PC-9 (cell line): Measurements from ENCODE around the gene NIPSNAP3A. TPM values are rescaled to one million over a fixed set of nuclear protein-coding genes. Genes with fewer than 3 reads are reported as not detected.

Experiments
- BruUV-seq: library from RNA; stranded (reverse); fragments of 400-500 nt; replicated peaks from 2 replicates; lab custom pipeline; 2021; lab: Mats Ljungman, UMichigan
- CTCF ChIA-PET: fragments of 300-600 bp; sonication (Branson Sonifier 250); formaldehyde crosslinking; loops from one replicate; lab custom pipeline; 2022; ENCODE audit warnings: antibody characterized with exemption; lab: Charles Lee
- POLR2A ChIA-PET: fragments of 300-600 bp; sonication (Branson Sonifier 250); formaldehyde crosslinking; loops from one replicate; lab custom pipeline; 2022; ENCODE audit warnings: antibody characterized with exemption; ENCODE audit not compliant: unreplicated experiment; lab: Charles Lee
- DNase-seq, 2 experiments: peaks; one replicate each; pipeline versions ENCODE4 v3.0.0 to v3.0.0-alpha.2; 2015 to 2022; ENCODE audit warnings: mixed read lengths in 1 of 2
- H2AFZ ChIP-seq: fragments of 200-600 bp; sonication (generic); 2 replicates; pipeline ENCODE4 v1.8.1; 2017; ENCODE audit warnings: antibody characterized with exemption
- H3F3A ChIP-seq: fragments of 200-600 bp; sonication (generic); 2 replicates; pipeline ENCODE4 v1.8.1; 2017; ENCODE audit warnings: antibody characterized with exemption, mild to moderate bottlenecking, low read depth; ENCODE audit not compliant: insufficient read depth
- H3K27ac ChIP-seq: fragments of 200-600 bp; sonication (generic); 2 replicates; pipeline ENCODE4 v1.6.1; 2016; ENCODE audit warnings: mixed run types
- H3K27me3 ChIP-seq: fragments of 200-600 bp; sonication (generic); 2 replicates; pipeline ENCODE4 v1.6.1; 2016; ENCODE audit warnings: low read depth, mixed run types; ENCODE audit not compliant: insufficient read depth
- H3K36me3 ChIP-seq: fragments of 200-600 bp; sonication (generic); 2 replicates; pipeline ENCODE4 v1.6.1; 2016; ENCODE audit warnings: low read depth, mixed run types
- H3K4me1 ChIP-seq: fragments of 200-600 bp; sonication (generic); replicated peaks from 2 replicates; pipeline ENCODE4 v1.6.1; 2016; ENCODE audit warnings: mixed run types; ENCODE audit not compliant: insufficient read depth
- H3K4me2 ChIP-seq: fragments of 200-600 bp; sonication (generic); 2 replicates; pipeline ENCODE4 v1.6.1; 2017; ENCODE audit warnings: mixed run types
- H3K4me3 ChIP-seq: fragments of 200-600 bp; sonication (generic); 2 replicates; pipeline ENCODE4 v1.6.1; 2016; ENCODE audit warnings: mixed run types
- H3K79me2 ChIP-seq: fragments of 200-600 bp; sonication (generic); 2 replicates; pipeline ENCODE4 v1.6.1; 2017; ENCODE audit warnings: low read depth, mixed run types
- H3K9me2 ChIP-seq: fragments of 200-600 bp; sonication (generic); 2 replicates; pipeline ENCODE4 v1.8.1; 2017; ENCODE audit warnings: mild to moderate bottlenecking; ENCODE audit not compliant: insufficient read depth
- H3K9me3 ChIP-seq: fragments of 200-600 bp; sonication (generic); 2 replicates; pipeline ENCODE4 v1.8.1; 2016; ENCODE audit warnings: low read depth; ENCODE audit not compliant: insufficient read depth
- H4K20me1 ChIP-seq: fragments of 200-600 bp; sonication (generic); 2 replicates; pipeline ENCODE4 v1.8.1; 2017; ENCODE audit not compliant: insufficient read depth
- CTCF ChIP-seq: fragments of 200-600 bp; sonication (generic); conservative IDR thresholded peaks from 2 replicates; pipeline ENCODE4 v1.6.1; 2017; ENCODE audit warnings: mixed run types, antibody characterized with exemption, mild to moderate bottlenecking, moderate library complexity
- EZH2 ChIP-seq: fragments of 200-600 bp; sonication (generic); IDR thresholded peaks from 2 replicates; pipeline ENCODE4 v1.8.0; 2017; ENCODE audit warnings: antibody characterized with exemption, low read depth
- intact Hi-C: fragments of 100-400 bp; cut with micrococcal nuclease; formaldehyde crosslinking; loops from one replicate; pipeline ENCODE4 v1.10.0; 2022; ENCODE audit not compliant: unreplicated experiment
- total RNA-seq: library from RNA; stranded (reverse); gene quantifications from 2 replicates; pipeline ENCODE4 v1.2.3, GENCODE V29; 2021

NIPSNAP3A gene
- total RNA-seq, 1 experiment from 2014 or later = 19.8 TPM

GRCh38 chr9:104788251-104788650 is 40.8 kb downstream of the NIPSNAP3A start:
- Histone ChIP-seq H2AFZ (no peak overlapping the region), H3K4me3 (no peak overlapping the region), H3F3A (peaks cover 11% of the 10 kb centered on the region; the same call in 1 of the 2 replicates), H4K20me1 (no peaks in the 10 kb centered on the region), H3K4me2 (no peak overlapping the region), H3K79me2 (no peaks in the 10 kb centered on the region), H3K36me3 (peaks cover 89% of the 10 kb centered on the region), H3K9me3 (no peaks in the 10 kb centered on the region), H3K27me3 (no peaks in the 10 kb centered on the region), H3K9me2 (no peaks in the 10 kb centered on the region), H3K27ac (no peak overlapping the region), H3K4me1 (no peaks in the 10 kb centered on the region)
- intact Hi-C loops = no loop called here
- BruUV-seq = no TSS peak
- DNase-seq = no peak
- TF ChIP-seq CTCF (no peak), EZH2 (no peak)
- ChIA-PET CTCF (no interaction called here), POLR2A (no interaction called here)

- no peak overlapping the region for H3K4me2 ChIP-seq
- no peak overlapping the region for H3K4me3 ChIP-seq
- no peaks in the 10 kb centered on the region for H3K79me2 ChIP-seq
- H3K9me3 ChIP-seq = no peaks in the 10 kb centered on the region
- H3F3A ChIP-seq = peaks cover 11% of the 10 kb centered on the region; the same call in 1 of the 2 replicates
- CTCF ChIA-PET = no interaction called here
- TF ChIP-seq CTCF (no peak), EZH2 (no peak)
- H3K27ac ChIP-seq = no peak overlapping the region
- H3K4me1 ChIP-seq = no peaks in the 10 kb centered on the region
- peaks cover 5% of the 10 kb centered on the region; the same call in 1 of the 2 replicates for H4K20me1 ChIP-seq
- BruUV-seq = no TSS peak
- no peak overlapping the region for H2AFZ ChIP-seq
- H3K27me3 ChIP-seq = no peaks in the 10 kb centered on the region
- H3K36me3 ChIP-seq = peaks cover 87% of the 10 kb centered on the region
- POLR2A ChIA-PET = no interaction called here
- DNase-seq = no peak
- H3K9me2 ChIP-seq = no peaks in the 10 kb centered on the region
- intact Hi-C loops = no loop called here
Observed at GRCh38 chr9:104794070-104794469, 46.6 kb downstream of the NIPSNAP3A start.

GRCh38 chr9:104795082-104795481 is 47.6 kb downstream of the NIPSNAP3A start:
- Histone ChIP-seq H3K4me2 (no peak overlapping the region), H3K9me2 (no peaks in the 10 kb centered on the region), H3K4me3 (no peak overlapping the region), H3K4me1 (no peaks in the 10 kb centered on the region), H3K27ac (no peak overlapping the region), H3K79me2 (no peaks in the 10 kb centered on the region), H4K20me1 (peaks cover 8% of the 10 kb centered on the region), H3F3A (peaks cover 11% of the 10 kb centered on the region; the same call in 1 of the 2 replicates), H2AFZ (no peak overlapping the region), H3K36me3 (peaks cover 84% of the 10 kb centered on the region), H3K9me3 (no peaks in the 10 kb centered on the region), H3K27me3 (no peaks in the 10 kb centered on the region)
- DNase-seq = no peak
- POLR2A ChIA-PET = no interaction called here
- no TSS peak for BruUV-seq
- CTCF ChIA-PET = no interaction called here
- intact Hi-C loops = no loop called here
- TF ChIP-seq CTCF = no peak
- TF ChIP-seq EZH2 = no peak
